K562 (cell line): Measurements from ENCODE around the gene TUBA4B. TPM values are rescaled to one million over a fixed set of nuclear protein-coding genes. Genes with fewer than 3 reads are reported as not detected.
A peak's percentile ranks its signal among the peaks of the same experiment; 100 is the strongest.

ENCODE experiments used
- KLF13 ChIP-seq: fragments of 450-650 bp; IDR thresholded peaks from 2 replicates; pipeline ENCODE4 v1.6.1; 2016; ENCODE audit warnings: missing genetic modification characterization, low read depth, mild to moderate bottlenecking, missing compliant biosample characterization, moderate library complexity, borderline replicate concordance
- NR4A1 ChIP-seq, 2 experiments: fragments of 250-450 bp in 1 of 2; fragments of 450-650 bp in 1 of 2; sonication (Bioruptor Pico) in 1 of 2; IDR thresholded peaks; 2 replicates each; pipeline versions ENCODE4 v1.4.0 to v1.6.1; 2016 to 2020; ENCODE audit warnings: mild to moderate bottlenecking in 2 of 2, missing compliant biosample characterization in 1 of 2, missing genetic modification characterization in 1 of 2, moderate library complexity in 1 of 2
- PYGO2 ChIP-seq: fragments of 450-650 bp; IDR thresholded peaks from 2 replicates; pipeline ENCODE4 v1.6.1; 2016; ENCODE audit warnings: mild to moderate bottlenecking, missing genetic modification characterization, moderate library complexity, missing compliant biosample characterization
- RBM39 ChIP-seq: fragments of 200-400 bp; formaldehyde crosslinking; optimal IDR thresholded peaks from 2 replicates; pipeline ENCODE3; 2018; ENCODE audit warnings: low read depth, low read length
- ZNF407 ChIP-seq: fragments of 450-650 bp; IDR thresholded peaks from 2 replicates; pipeline ENCODE4 v1.6.1; 2016; ENCODE audit warnings: low read depth
- ZNF79 ChIP-seq: fragments of 250-450 bp; sonication (Bioruptor Pico); IDR thresholded peaks from 2 replicates; pipeline ENCODE4 v1.4.0; 2020; ENCODE audit warnings: low read depth, mild to moderate bottlenecking, moderate library complexity
- polyA plus RNA-seq, 8 experiments: library from polyadenylated mRNA; depleted of rRNA in 4 of 8; stranded (reverse) in 5 of 8; unstranded in 3 of 8; fragments of >200 nt; fragmentation: Nextera tagmentation in 2 of 8; fragmentation: Illumina TruSeq in 1 of 8; extraction: Ambion mirVana in 2 of 8; extraction: Trizol in 1 of 8; gene quantifications; 2 replicates each; pipeline versions ENCODE4 v1.2.1 to v1.2.3, GENCODE V29; 2011 to 2014; ENCODE audit warnings: inconsistent platforms in 1 of 8, missing spikeins in 1 of 8
- total RNA-seq, 7 experiments: library from RNA; depleted of rRNA in 6 of 7; stranded (reverse); fragments of >200 nt in 6 of 7; fragmentation: Illumina TruSeq in 2 of 7; extraction: Trizol in 2 of 7; gene quantifications; 2 replicates each; pipeline versions ENCODE4 v1.2.1 to v1.2.3, GENCODE V29; 2011 to 2021; ENCODE audit warnings: low replicate concordance in 1 of 7

The TUBA4B gene
- total and polyA plus RNA-seq, 9 of the 15 experiments (the other 6 are each of a cell fraction or from before 2014, with no cell fraction given) = 0.04 TPM; not detected in 8

DNA sequence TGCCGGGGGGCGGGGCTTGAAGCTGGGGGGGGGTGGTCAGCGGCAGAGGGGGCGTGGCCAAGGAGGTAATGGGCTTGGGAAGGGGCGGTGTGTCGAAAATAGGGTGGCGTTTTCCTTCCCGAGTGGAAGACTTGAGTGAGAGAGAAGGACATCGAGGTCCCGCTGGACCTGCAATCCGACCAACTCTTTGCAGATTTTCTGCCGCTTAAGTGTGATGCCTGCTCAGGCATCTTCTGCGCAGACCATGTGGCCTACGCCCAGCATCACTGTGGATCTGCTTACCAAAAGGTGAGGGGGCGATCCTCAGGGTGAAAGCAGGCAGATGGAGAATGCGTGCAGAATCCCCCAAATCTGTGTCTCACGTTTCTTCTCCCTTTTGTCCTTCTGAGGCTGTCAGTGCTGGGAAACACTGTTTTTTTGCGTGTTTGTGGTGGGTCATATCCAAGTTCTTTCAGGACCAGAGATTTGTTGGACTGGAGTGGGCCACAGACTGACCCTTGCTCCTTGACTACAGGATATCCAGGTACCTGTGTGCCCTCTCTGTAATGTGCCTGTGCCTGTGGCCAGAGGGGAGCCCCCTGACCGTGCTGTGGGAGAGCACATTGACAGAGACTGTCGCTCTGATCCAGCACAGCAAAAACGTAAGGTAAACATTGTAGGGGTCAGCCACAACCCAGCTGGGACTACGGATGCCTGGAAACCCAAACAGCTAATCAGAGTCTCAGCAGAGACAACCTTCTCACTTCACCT lies 45.7 kb upstream of the TUBA4B start (continued):
- TF ChIP-seq ZNF407 = peak; percentile 49; the same call in 1 of the 2 replicates
- no peak for TF ChIP-seq PYGO2 (tag)
- TF ChIP-seq NR4A1 (CRISPR knock-in tag; IDR thresholded peaks at IDR 0.05) = no peak
- no peak for TF ChIP-seq NR4A1 (tag; IDR thresholded peaks at IDR 0.05)
- no peak for TF ChIP-seq KLF13 (tag)
- TF ChIP-seq RBM39 = no peak
- no peak for TF ChIP-seq ZNF79 (CRISPR knock-in tag)
